Measurements from ENCODE around the gene CEP78.

CEP78 gene

DNA sequence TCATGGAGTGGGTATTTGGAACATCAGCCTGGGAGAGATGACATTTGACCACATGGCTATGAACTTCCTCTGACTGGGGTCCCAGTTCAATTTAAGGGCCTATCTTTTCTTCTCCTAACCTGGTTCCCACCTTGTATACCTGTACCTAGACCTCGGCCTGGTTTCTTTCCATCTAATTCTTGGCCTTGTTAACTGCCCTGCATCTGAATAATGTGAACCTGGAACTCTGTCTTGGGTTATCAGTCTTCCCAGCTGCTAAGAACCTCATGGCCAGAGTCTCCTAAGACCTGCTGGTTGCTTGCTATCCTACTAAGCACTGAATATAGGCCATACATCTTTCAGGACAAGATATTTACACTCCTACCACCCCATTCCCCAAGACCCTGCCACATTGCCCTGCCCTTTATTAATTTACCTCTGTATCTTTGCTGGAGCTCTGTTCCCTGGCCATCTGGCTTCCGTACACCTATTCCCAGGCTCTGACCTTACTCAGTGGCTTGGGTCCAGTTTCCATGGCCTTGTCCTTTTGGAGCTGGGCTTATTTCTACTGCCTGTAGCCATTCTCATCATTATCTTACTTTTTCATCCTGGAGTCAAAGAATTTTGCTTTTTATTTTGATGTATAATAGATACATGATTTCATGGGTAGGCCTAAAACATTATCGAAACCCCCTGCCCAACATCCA lies 67.6 kb downstream of the CEP78 start:
- H3K4me2 ChIP-seq: no peak overlapping the region
- H3K4me3 ChIP-seq: no peak overlapping the region
- no peaks in the 10 kb centered on the region for H3K9me3 ChIP-seq
- H4K20me1 ChIP-seq: peaks cover 86% of the 10 kb centered on the region
- no peak overlapping the region for H3K9ac ChIP-seq
- no peak overlapping the region for H3K27ac ChIP-seq
- no peak for TF ChIP-seq Cebpa-rat (IDR thresholded peaks at IDR 0.05)
- peaks cover 91% of the 10 kb centered on the region for H3K36me3 ChIP-seq
- no peaks in the 10 kb centered on the region for H3K27me3 ChIP-seq
- peaks cover 6% of the 10 kb centered on the region for H3K4me1 ChIP-seq

- H3K27me3 ChIP-seq: no peaks in the 10 kb centered on the region
- no peak overlapping the region for H3K4me2 ChIP-seq
- peaks cover 99% of the 10 kb centered on the region for H3K36me3 ChIP-seq
- no peak overlapping the region for H3K9ac ChIP-seq
- H4K20me1 ChIP-seq: peaks cover 87% of the 10 kb centered on the region
- no peak overlapping the region for H3K27ac ChIP-seq
- no peaks in the 10 kb centered on the region for H3K4me1 ChIP-seq
- H3K9me3 ChIP-seq: no peaks in the 10 kb centered on the region
- no peak for TF ChIP-seq Cebpa-rat (IDR thresholded peaks at IDR 0.05)
- no peak overlapping the region for H3K4me3 ChIP-seq
These were observed 68.5 kb downstream of the CEP78 start for GRCh38 chr9:78304357-78304756.

DNA sequence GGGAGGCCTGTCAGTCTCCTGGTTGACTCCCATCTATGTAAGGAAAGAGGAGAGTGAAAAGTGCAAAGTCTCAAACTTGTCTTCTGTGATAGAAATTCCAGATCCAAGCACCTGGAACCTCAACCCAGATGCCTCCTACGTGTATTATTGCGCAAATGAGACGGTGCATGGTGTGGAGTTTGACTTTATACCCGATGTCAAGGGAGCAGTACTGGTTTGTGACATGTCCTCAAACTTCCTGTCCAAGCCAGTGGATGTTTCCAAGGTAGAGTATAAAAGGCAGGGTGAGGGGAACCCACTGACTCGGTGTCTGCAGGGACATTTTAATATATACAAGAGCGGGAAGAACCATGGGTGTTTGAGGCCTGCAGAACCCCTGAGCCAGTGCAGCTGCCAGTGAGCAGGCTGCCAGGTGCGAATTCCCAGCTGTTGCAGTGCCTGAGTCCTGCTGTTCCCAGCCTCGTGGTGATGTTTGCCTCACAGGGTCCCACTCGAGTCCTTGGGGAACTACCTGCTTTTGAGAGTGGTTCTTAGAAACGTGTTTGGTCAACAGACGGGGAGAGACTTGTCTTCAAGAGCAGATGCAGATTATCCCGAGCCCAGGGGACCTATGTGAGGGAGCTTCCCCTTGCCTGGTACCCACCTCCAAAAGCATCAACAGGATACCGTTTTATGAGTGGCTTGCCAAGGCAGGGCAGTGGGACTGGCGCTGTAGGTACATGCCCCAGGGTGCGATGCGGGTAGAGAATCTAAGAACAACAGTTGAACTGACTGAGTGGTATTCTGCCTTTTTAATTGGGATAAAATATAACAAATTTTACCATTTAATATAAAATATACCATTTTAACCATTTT lies 70.6 kb downstream of the CEP78 start:
- Histone ChIP-seq H3K27me3 (no peaks in the 10 kb centered on the region), H3K36me3 (peaks cover 100% of the 10 kb centered on the region), H3K9me3 (no peaks in the 10 kb centered on the region), H3K9ac (no peak overlapping the region), H3K4me3 (no peak overlapping the region), H4K20me1 (peaks cover 85% of the 10 kb centered on the region), H3K27ac (no peak overlapping the region), H3K4me2 (no peak overlapping the region), H3K4me1 (no peaks in the 10 kb centered on the region)
- no peak for TF ChIP-seq Cebpa-rat (IDR thresholded peaks at IDR 0.05)

DNA sequence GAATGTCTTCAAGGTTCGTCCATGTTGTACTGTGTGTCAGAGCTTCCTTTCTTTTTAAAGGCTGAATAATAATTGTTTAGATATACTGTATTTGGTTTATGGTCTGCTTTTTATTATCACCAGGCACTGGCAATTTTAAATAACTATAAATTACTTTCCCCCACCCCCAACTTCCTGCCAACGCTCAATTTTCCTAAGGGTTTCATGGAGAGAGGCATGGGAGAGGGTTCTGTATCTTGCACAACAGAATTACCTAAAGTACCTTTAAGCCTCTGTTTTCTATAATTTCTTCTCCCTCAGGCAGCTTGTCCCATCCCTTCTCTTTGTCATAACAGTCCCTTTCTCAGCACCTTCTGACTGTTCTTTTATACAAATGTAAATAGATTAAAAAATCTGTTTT lies 71.5 kb downstream of the CEP78 start:
- no peaks in the 10 kb centered on the region for H3K9me3 ChIP-seq
- no peak overlapping the region for H3K9ac ChIP-seq
- H3K36me3 ChIP-seq: peaks cover 100% of the 10 kb centered on the region
- H3K4me2 ChIP-seq: no peak overlapping the region
- TF ChIP-seq Cebpa-rat (IDR thresholded peaks at IDR 0.05): no peak
- peaks cover 89% of the 10 kb centered on the region for H4K20me1 ChIP-seq
- H3K27me3 ChIP-seq: no peaks in the 10 kb centered on the region
- H3K27ac ChIP-seq: no peak overlapping the region
- H3K4me1 ChIP-seq: no peaks in the 10 kb centered on the region
- H3K4me3 ChIP-seq: no peak overlapping the region

GRCh38 chr9:78309066-78309465 lies 73.2 kb downstream of the CEP78 start:
- Histone ChIP-seq H3K36me3 (peaks cover 99% of the 10 kb centered on the region), H3K4me1 (no peaks in the 10 kb centered on the region), H3K9me3 (no peaks in the 10 kb centered on the region), H3K4me3 (no peak overlapping the region), H3K9ac (no peak overlapping the region), H3K27me3 (no peaks in the 10 kb centered on the region), H4K20me1 (peaks cover 88% of the 10 kb centered on the region), H3K4me2 (no peak overlapping the region), H3K27ac (no peak overlapping the region)
- TF ChIP-seq Cebpa-rat (IDR thresholded peaks at IDR 0.05): no peak

DNA sequence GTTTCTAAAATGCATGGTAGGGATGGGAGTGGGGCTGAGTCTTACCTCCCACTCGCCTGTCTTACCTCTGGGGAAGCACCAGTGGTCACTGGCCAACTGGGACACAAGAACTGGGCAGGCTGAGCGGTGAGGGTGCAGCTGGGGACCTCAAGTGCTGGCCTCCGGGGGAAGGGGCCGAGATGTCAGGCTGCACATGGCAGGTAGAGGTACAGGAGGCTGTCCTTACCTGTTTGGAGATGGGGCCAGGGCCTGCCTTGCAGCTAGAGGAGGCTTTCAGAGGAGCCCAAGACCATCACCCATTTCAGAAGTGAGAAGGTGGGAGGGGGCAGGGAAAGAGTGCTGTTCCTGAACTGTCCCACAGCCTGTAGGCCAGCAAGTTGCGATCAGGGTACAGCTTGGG lies 75.2 kb downstream of the CEP78 start:
- peaks cover 92% of the 10 kb centered on the region for H4K20me1 ChIP-seq
- no peak overlapping the region for H3K27ac ChIP-seq
- H3K9me3 ChIP-seq: no peaks in the 10 kb centered on the region
- H3K9ac ChIP-seq: no peak overlapping the region
- TF ChIP-seq Cebpa-rat (IDR thresholded peaks at IDR 0.05): no peak
- no peak overlapping the region for H3K4me2 ChIP-seq
- H3K27me3 ChIP-seq: no peaks in the 10 kb centered on the region
- H3K4me3 ChIP-seq: no peak overlapping the region
- peaks cover 96% of the 10 kb centered on the region for H3K36me3 ChIP-seq
- no peaks in the 10 kb centered on the region for H3K4me1 ChIP-seq

GRCh38 chr9:78311886-78312524 lies 76.1 kb downstream of the CEP78 start:
- no peak for TF ChIP-seq Cebpa-rat (IDR thresholded peaks at IDR 0.05)
- H4K20me1 ChIP-seq: peaks cover 92% of the 10 kb centered on the region
- no peaks in the 10 kb centered on the region for H3K27me3 ChIP-seq
- no peak overlapping the region for H3K4me2 ChIP-seq
- H3K27ac ChIP-seq: no peak overlapping the region
- H3K9me3 ChIP-seq: no peaks in the 10 kb centered on the region
- no peak overlapping the region for H3K4me3 ChIP-seq
- peaks cover 96% of the 10 kb centered on the region for H3K36me3 ChIP-seq
- no peaks in the 10 kb centered on the region for H3K4me1 ChIP-seq
- H3K9ac ChIP-seq: no peak overlapping the region

DNA sequence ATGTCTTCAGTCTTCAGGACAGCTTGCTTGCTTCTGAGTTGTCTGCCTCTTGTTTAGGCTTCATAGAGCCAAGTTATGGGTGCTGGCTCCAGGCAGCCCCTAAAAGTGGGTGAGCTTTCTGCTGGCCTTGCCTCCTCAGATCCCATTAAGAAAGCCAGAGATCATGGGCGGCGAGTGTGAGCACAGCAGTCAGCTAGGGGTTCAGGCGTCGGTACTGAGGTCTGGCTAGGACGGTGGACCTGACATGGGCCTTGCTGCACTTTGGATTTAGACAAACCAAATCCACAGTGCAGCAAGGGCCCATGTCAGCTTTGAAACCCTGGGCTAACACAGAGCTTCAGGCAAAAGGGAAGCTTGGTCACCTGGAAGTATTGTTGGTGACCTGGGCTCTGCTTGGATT lies 78.7 kb downstream of the CEP78 start:
- Histone ChIP-seq H3K4me1 (no peaks in the 10 kb centered on the region), H4K20me1 (peaks cover 86% of the 10 kb centered on the region), H3K27me3 (no peaks in the 10 kb centered on the region), H3K4me3 (no peak overlapping the region), H3K36me3 (peaks cover 96% of the 10 kb centered on the region), H3K4me2 (no peak overlapping the region), H3K9me3 (no peaks in the 10 kb centered on the region), H3K27ac (no peak overlapping the region), H3K9ac (no peak overlapping the region)
- no peak for TF ChIP-seq Cebpa-rat (IDR thresholded peaks at IDR 0.05)

DNA sequence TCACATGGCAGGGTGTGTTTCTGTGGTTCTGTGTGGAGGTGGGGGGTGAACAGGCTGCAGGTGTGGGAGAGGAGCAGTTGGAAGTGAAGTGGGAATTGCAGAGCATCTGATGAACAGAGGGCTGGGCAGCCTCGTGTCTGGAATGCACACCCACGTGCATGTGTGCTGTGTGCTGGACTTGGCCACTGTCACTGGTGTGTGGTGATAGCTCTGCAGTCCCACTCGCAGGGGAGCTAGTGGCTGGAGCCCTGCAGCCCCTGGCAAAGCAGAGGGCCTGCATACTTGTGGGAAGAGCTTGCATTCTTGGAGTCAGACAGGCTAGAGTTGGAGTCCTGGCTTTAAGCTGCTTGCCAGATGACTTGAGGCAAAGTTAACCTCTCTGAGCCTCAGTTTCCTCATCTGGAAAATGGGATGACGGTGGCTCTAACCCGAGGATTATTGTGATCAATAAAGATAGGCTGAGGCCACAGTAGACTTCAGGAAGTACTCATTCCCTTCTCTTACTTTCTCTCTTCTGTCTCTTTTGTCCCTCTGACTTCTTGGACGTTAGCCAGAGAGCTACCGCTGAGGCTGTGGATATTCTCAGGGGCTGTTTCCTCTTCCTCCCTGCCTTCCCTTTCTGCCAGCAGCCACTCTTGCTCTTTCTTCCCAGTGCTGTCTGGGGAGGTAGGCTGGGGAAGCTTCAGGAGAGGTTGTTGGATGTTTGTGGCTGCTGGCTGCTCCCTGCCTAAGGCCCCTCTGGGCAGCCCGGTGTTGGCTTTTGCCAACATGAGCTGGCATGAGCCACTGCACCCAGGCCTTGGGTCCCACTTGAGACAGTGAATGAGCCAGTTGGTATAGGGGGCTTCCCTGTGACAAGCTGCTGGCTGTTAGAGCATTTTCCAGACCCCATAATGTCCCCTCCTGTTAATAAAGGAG lies 79.3 kb downstream of the CEP78 start:
- H3K4me2 ChIP-seq: no peak overlapping the region
- peaks cover 80% of the 10 kb centered on the region for H4K20me1 ChIP-seq
- H3K9ac ChIP-seq: no peak overlapping the region
- 0 out of 2 replicates have a peak overlapping the region, but pooled peaks have one; percentile 3 for H3K27ac ChIP-seq
- no peak overlapping the region for H3K4me3 ChIP-seq
- peaks cover 96% of the 10 kb centered on the region for H3K36me3 ChIP-seq
- H3K4me1 ChIP-seq: no peaks in the 10 kb centered on the region
- no peaks in the 10 kb centered on the region for H3K9me3 ChIP-seq
- H3K27me3 ChIP-seq: no peaks in the 10 kb centered on the region
- no peak for TF ChIP-seq Cebpa-rat (IDR thresholded peaks at IDR 0.05)
